ENCODE results near the gene EN2.
A peak's percentile ranks its signal among the peaks of the same experiment; 100 is the strongest.

The EN2 gene

GRCh38 chr7:155458111-155458877 is at the start of gene EN2:
EN2 (plus strand) TSS chr7:155458129; CDS start chr7:155458378, 249 bp downstream.
- DNase-seq = no peak

GRCh38 chr7:155408651-155409586 is 49.0 kb upstream of the EN2 start:
- DNase-seq = no peak

GRCh38 chr7:155409980-155410379 is 47.9 kb upstream of the EN2 start:
- no peak for DNase-seq

GRCh38 chr7:155410431-155410830 is 47.5 kb upstream of the EN2 start:
- DNase-seq = no peak

- DNase-seq = no peak
These were observed 46.1 kb upstream of the EN2 start for GRCh38 chr7:155411718-155412415.

GRCh38 chr7:155412416-155413253 is 45.3 kb upstream of the EN2 start:
- peak; percentile 55 for DNase-seq

GRCh38 chr7:155414547-155415492 is 43.1 kb upstream of the EN2 start:
- DNase-seq = no peak

GRCh38 chr7:155416646-155417380 is 41.1 kb upstream of the EN2 start:
- no peak for DNase-seq

GRCh38 chr7:155418304-155418703 is 39.6 kb upstream of the EN2 start:
- no peak for DNase-seq

- DNase-seq = no peak
These were observed 38.8 kb upstream of the EN2 start for GRCh38 chr7:155418941-155419755.

- no peak for DNase-seq
These were observed 37.8 kb upstream of the EN2 start for GRCh38 chr7:155420116-155420515.

- no peak for DNase-seq
These were observed 35.8 kb upstream of the EN2 start for GRCh38 chr7:155422151-155422550.

- no peak for DNase-seq
These were observed 35.2 kb upstream of the EN2 start for GRCh38 chr7:155422599-155423336.

GRCh38 chr7:155423337-155424285 is 34.3 kb upstream of the EN2 start:
- DNase-seq = no peak

- no peak for DNase-seq
These were observed 33.5 kb upstream of the EN2 start for GRCh38 chr7:155424301-155425010.

GRCh38 chr7:155425011-155425340 is 33.0 kb upstream of the EN2 start:
- no peak for DNase-seq

- no peak for DNase-seq
These were observed 32.0 kb upstream of the EN2 start for GRCh38 chr7:155425887-155426286.

All from activated CD4-positive, alpha-beta T cell treated with anti-CD3 and anti-CD28 coated beads, Interleukin-2, amount 50 U/mL, for 16 hours (primary cell).